Fibroblast of the conjunctiva (primary cell): ENCODE results near the gene ZNF80.
A peak's percentile ranks its signal among the peaks of the same experiment; 100 is the strongest.

Source experiments
- DNase-seq: peaks from one replicate; pipeline ENCODE4 v3.0.0-alpha.2; 2010; ENCODE audit warnings: low read depth

ZNF80 gene

GRCh38 chr3:114219741-114220140 is 17.6 kb downstream of the ZNF80 start:
- no peak for DNase-seq

DNA sequence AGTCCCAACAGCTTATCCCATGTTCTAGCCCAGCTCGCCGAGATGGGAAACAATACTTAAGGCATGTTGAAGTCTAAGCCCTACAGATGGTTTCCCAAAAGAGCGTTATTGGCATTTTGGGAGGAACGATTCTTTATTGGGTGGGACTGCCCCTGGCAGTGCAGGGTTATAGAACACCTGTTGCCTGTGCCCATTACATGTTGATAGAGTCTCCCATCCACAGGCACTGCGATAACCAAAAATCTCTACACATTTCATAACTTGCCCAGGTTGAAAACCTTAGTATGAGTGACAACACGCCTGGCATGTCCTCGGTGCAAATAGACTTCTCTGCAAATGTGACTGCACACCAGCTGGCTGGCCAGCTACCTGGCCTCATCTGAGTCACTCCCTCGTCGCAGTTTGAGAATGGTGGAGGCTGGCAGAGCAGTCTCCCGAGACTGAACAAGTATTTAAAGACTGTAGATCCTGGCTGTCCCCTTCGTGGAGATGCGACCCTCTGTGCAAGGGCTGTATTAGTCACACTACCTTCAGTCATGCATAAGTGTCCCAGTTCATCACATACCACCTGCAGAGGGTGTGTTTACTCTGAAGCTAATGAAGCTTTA is 18.7 kb downstream of the ZNF80 start:
- DNase-seq = no peak

GRCh38 chr3:114218006-114218405 is 19.4 kb downstream of the ZNF80 start:
- DNase-seq = no peak

DNA sequence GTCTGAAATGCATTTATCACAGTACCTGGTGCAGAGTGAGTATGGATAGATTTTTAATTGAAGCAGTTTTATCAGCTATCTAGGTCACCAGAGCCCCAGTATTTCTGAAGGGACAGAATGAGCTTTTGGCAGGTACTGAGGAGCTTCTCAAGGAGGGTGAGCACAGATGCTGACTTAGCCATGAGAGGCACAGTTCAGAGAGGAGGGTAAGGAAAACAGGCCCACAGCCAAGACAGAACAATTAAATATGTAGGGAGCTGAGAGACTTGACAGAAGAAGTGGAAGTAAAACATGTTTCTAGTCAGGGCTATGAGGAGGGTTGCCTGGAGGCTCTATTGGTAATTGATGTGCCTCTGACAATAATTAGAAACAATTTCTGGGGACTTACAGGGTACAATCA is 20.1 kb downstream of the ZNF80 start:
- no peak for DNase-seq

- no peak for DNase-seq
These were observed 21.0 kb downstream of the ZNF80 start for GRCh38 chr3:114216186-114216970.

DNA sequence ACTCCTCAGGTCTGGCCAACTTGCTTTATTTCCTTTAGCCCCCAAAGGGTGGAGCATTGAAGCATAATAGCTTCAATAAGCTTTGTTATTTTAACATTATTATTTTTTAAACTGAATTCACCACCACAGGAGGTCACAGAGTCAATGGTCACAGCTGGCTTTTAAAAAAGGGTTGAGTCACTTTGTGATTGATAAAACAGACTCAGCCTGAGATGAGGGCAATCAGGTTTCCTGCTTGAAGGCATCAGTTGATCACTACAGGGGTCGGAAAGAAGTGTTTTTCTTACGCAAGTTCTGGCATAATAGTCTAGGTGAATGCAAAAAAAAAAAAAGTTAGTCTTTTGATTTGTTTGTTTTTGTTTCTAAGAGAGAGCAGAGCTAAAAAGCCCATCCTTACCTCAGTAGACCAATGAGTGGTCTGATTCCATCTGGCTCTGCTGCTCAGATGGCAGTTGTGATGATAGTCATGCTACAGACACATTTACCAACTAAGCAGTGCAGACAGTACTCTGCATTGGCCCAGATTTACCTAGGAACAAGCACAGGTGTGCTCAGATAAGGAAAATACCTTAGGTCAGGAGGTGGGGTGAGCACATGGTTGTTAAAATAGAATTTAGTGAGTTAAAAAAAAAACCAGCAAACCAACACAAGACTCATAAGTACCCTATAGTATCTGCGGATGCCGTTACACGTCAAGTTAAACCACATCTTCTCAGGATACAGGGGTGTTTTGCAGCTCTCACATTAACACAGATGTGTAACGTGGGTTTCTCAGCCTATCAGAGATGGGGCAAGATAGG is 22.6 kb downstream of the ZNF80 start:
- no peak for DNase-seq

DNA sequence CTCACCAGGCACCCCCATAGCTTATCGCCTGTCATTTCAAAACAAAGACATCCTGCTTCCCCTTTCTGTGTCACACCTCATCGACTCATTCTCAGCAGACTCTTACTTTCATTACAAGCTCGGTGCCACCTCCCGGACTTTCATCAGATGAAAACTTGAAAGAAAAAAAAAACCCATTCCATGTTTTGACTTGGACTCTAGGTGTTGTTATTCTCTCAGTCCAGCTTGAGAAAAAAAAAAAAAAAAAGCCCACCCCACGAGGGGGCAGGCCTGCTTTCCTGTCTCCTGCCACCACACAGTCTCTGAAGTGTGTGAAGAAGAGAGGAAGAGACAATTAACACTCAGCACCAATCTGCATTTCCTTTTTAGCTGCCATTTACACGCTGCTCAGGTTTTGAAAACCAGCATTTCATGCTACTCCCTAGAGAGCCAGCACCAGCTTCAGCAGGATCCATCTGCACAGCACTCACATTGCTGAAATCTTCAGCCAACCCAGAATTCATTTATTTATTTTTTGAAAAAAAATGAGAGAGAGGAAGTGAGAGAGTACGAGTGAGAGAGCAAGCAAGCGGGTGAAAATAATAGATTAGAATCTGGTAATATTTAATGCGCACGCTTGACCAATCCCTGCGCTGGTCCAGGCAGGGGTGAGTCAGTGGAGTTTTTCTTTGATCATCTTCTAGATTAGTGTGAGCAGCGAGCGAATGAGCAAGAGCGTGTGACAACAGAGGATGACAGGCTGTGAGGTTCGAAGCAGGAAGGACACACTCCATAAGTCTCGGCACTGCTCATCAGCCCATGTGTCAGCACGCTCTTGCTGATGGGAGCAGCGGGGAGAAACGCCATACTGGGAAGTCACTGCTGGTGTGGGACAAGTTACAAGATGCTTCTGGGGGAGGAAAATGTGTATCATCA is 23.5 kb downstream of the ZNF80 start:
- DNase-seq = peak; percentile 5

- no peak for DNase-seq
These were observed 24.1 kb downstream of the ZNF80 start for GRCh38 chr3:114213292-114213626.

DNA sequence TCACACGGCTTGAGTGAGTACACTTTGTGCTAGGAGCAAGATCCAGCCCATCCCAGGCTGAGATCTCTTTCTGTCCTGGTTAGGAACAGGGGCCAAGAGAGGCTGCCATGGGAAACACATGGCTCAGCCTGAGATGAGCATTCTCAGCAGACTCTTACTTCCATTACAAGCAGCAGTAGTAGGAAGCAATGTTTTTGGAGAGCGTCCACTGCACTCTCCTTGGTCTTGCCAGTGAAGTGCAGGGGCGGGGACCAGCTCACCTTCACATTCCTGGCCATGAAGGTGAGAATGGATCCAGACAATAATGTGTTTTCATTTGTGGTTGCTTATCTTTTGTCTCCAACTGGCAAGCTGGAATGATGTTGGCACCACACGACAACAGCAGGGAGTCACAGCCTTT is 24.7 kb downstream of the ZNF80 start:
- no peak for DNase-seq

DNA sequence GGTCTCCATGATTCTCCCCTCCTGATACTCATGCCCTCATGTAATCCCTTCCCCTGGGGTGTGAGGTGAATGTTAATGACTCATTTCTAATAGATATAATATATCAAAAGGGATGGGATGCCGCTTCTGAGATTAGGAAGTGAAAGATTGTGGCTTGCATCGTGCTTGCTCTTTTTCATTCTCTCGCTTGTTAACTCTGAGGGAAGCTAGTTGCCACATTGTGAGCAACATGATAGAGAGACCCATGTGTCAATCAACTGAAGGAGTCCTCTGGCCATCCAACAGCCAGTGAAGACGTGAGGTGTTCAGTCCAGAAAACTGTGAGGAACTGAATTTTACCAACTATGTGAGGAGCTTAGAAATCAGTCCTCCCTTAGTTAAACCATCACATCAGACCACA is 29.6 kb downstream of the ZNF80 start:
- DNase-seq = no peak

GRCh38 chr3:114206342-114206741 is 31.0 kb downstream of the ZNF80 start:
- no peak for DNase-seq

DNA sequence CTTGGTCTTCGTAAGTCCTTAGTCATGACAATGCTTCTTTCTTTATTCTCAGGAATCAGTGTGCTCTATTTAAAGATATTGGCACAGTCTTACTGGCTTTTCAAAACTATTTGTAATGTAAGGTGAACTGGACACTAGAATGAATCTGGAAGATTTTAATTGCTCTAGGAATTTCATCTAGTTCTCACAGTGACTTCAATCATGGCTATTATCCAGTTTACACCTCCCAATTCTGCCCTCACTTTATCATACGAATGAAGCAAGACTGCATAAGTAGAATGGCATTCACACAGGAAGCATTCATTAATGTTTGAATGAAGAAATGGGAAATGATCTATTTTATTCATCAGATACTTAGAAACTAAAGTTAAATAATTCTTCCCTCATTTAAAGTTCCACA is 31.8 kb downstream of the ZNF80 start:
- no peak for DNase-seq

GRCh38 chr3:114194750-114195149 is 42.6 kb downstream of the ZNF80 start:
- DNase-seq = no peak

DNA sequence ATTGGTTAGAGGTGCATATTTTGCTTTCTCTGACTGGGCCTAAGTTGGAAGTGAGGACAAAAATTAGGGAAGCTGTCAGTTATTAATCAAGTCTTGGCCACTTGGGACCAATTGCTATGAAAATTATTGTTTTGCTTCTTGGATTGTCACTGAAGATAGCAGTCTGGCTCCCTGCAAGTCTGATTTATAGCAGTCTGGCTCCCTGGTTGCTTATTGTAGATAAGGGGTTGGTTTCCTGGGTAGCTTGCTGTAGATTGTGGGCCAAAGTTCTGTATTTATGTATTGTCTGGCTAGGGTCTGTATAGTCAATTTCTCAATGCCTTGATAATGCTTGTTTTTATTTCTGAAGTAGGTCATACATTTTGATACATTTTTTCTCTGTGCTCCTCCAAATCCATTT is 45.2 kb downstream of the ZNF80 start:
- DNase-seq = no peak

DNA sequence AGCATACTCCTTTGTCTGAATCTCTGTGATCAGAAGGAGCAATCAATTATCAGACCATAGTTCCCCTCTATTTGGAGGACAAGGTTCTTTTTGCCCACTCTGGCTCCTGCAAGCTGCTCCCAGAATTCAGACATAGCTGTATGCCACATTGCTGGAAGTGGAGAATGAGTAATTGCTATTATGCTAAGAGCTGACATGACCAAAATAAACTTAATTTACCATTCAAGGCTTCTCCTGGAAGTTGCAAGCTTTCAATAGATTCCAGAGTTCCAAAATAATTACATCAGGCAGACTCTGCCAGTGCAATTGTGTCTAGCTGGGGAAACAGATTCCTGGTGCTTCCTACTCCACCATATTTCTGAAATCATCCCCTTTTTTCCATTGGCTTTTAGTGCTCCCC is 50.9 kb downstream of the ZNF80 start:
- no peak for DNase-seq
